ENCODE results near the gene STK39.

DNA sequence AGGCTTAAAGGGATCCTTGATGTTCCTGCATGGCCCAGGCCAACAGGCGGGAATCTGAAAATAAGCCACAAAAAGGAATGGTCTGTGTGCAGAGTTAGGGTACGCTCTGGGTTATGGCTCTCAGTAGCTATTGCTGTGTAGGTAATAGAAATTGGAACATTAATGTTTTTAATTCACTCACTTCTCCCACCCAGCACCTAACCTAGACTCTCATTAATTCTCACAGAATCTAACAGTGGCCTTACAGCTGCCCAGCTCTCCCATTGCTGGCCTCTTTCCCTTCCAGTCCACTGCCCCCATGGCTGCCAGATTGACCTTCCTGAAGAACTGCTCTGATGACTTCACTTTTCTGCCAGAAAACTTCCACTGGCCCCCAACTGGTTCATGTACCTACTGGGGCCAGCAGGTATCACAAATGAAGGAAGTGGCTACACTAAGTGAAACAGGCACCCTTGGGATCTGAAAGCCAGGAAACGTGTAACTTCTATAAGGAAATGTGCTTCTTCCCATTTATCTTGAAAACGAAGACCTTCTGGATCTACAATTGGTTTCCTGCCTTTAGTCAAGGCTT is 315.2 kb downstream of the STK39 start:
- no peak for TF ChIP-seq EZH2phosphoT487 (IDR thresholded peaks at IDR 0.05; ENCODE audit: borderline replicate concordance, low read depth, low read length)
- TF ChIP-seq, protein P1, sequence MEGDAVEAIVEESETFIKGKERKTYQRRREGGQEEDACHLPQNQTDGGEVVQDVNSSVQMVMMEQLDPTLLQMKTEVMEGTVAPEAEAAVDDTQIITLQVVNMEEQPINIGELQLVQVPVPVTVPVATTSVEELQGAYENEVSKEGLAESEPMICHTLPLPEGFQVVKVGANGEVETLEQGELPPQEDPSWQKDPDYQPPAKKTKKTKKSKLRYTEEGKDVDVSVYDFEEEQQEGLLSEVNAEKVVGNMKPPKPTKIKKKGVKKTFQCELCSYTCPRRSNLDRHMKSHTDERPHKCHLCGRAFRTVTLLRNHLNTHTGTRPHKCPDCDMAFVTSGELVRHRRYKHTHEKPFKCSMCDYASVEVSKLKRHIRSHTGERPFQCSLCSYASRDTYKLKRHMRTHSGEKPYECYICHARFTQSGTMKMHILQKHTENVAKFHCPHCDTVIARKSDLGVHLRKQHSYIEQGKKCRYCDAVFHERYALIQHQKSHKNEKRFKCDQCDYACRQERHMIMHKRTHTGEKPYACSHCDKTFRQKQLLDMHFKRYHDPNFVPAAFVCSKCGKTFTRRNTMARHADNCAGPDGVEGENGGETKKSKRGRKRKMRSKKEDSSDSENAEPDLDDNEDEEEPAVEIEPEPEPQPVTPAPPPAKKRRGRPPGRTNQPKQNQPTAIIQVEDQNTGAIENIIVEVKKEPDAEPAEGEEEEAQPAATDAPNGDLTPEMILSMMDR (conservative IDR thresholded peaks at IDR 0.05; ENCODE audit: low read length): no peak
